HUES64 (cell line): Measurements from ENCODE around the gene MYOF.

Source experiments
- H3K27ac ChIP-seq: 2 replicates; pipeline ENCODE4 v1.7.0; 2013; ENCODE audit warnings: low read depth, low read length, inconsistent platforms
- H3K27me3 ChIP-seq: 2 replicates; pipeline ENCODE4 v1.6.1; 2013; ENCODE audit warnings: mild to moderate bottlenecking, low read length; ENCODE audit not compliant: insufficient read depth
- H3K36me3 ChIP-seq: 2 replicates; pipeline ENCODE4 v1.6.1; 2013; ENCODE audit warnings: mild to moderate bottlenecking, low read length; ENCODE audit not compliant: insufficient read depth
- H3K4me1 ChIP-seq: 2 replicates; pipeline ENCODE4 v1.6.1; 2013; ENCODE audit warnings: mild to moderate bottlenecking, low read length, moderate library complexity; ENCODE audit not compliant: insufficient read depth
- H3K4me3 ChIP-seq: 2 replicates; pipeline ENCODE4 v1.5.1; 2013; ENCODE audit warnings: mild to moderate bottlenecking, low read length, moderate library complexity
- H3K9ac ChIP-seq: 2 replicates; pipeline ENCODE4 v1.6.1; 2013; ENCODE audit warnings: mild to moderate bottlenecking, low read depth, low read length
- H3K9me3 ChIP-seq: 2 replicates; pipeline ENCODE4 v1.6.1; 2013; ENCODE audit warnings: low read depth, low read length; ENCODE audit not compliant: insufficient read depth
- WGBS: fragments of 150-250, 120-280 bp; methylation state at CpG from one replicate; pipeline ENCODE4 v1.1.7; 2013; ENCODE audit warnings: missing lambda C conversion rate; 5-methylcytosine and 5-hydroxymethylcytosine counted together

Gene MYOF

GRCh38 chr10:93313798-93314197 is 168.3 kb downstream of the MYOF start:
- no peak overlapping the region for H3K27ac ChIP-seq
- no peaks in the 10 kb centered on the region for H3K27me3 ChIP-seq
- no peaks in the 10 kb centered on the region for H3K4me1 ChIP-seq
- H3K36me3 ChIP-seq = peaks cover 2% of the 10 kb centered on the region; the same call in 1 of the 2 replicates
- H3K4me3 ChIP-seq = no peak overlapping the region
- 97% methylated on average over 7 of the region's 7 CpGs for WGBS
- H3K9me3 ChIP-seq = no peaks in the 10 kb centered on the region
- no peak overlapping the region for H3K9ac ChIP-seq

- Histone ChIP-seq H3K27me3 (no peaks in the 10 kb centered on the region), H3K9me3 (no peaks in the 10 kb centered on the region), H3K9ac (no peak overlapping the region), H3K4me3 (no peak overlapping the region), H3K36me3 (peaks cover 3% of the 10 kb centered on the region; the same call in 1 of the 2 replicates), H3K27ac (no peak overlapping the region), H3K4me1 (no peaks in the 10 kb centered on the region)
- 94% methylated on average over 5 of the region's 5 CpGs for WGBS
Observed at GRCh38 chr10:93309062-93309461, 173.1 kb downstream of the MYOF start.

- WGBS = 77% methylated on average over 2 of the region's 3 CpGs
Observed at GRCh38 chr10:93305122-93305521, 177.0 kb downstream of the MYOF start.

GRCh38 chr10:93300981-93301380 is 181.2 kb downstream of the MYOF start:
- Histone ChIP-seq H3K36me3 (no peaks in the 10 kb centered on the region), H3K27me3 (no peaks in the 10 kb centered on the region), H3K9me3 (no peaks in the 10 kb centered on the region), H3K27ac (no peak overlapping the region), H3K9ac (no peak overlapping the region), H3K4me3 (no peak overlapping the region), H3K4me1 (peaks cover 8% of the 10 kb centered on the region)
- 90% methylated on average over 4 of the region's 5 CpGs for WGBS

More at GRCh38 chr10:93305122-93305521, 177.0 kb downstream of the MYOF start:
- Histone ChIP-seq H3K9me3 (no peaks in the 10 kb centered on the region), H3K4me3 (no peak overlapping the region), H3K4me1 (no peaks in the 10 kb centered on the region), H3K27me3 (no peaks in the 10 kb centered on the region), H3K27ac (no peak overlapping the region), H3K9ac (no peak overlapping the region), H3K36me3 (peaks cover 3% of the 10 kb centered on the region; the same call in 1 of the 2 replicates)

- 92% methylated on average over 7 of the region's 7 CpGs for WGBS
- Histone ChIP-seq H3K4me1 (peaks cover 8% of the 10 kb centered on the region), H3K27ac (no peak overlapping the region), H3K36me3 (no peaks in the 10 kb centered on the region), H3K4me3 (no peak overlapping the region), H3K9me3 (no peaks in the 10 kb centered on the region), H3K9ac (no peak overlapping the region), H3K27me3 (no peaks in the 10 kb centered on the region)
Observed at GRCh38 chr10:93300288-93300917, 181.7 kb downstream of the MYOF start.

GRCh38 chr10:93299606-93300287 is 182.4 kb downstream of the MYOF start:
- Histone ChIP-seq H3K27me3 (no peaks in the 10 kb centered on the region), H3K4me1 (peaks cover 8% of the 10 kb centered on the region), H3K4me3 (no peak overlapping the region), H3K9me3 (no peaks in the 10 kb centered on the region), H3K36me3 (no peaks in the 10 kb centered on the region), H3K27ac (no peak overlapping the region), H3K9ac (no peak overlapping the region)
- 78% methylated on average over 18 of the region's 18 CpGs for WGBS

GRCh38 chr10:93299195-93299594 is 182.9 kb downstream of the MYOF start:
- Histone ChIP-seq H3K9me3 (no peaks in the 10 kb centered on the region), H3K27me3 (no peaks in the 10 kb centered on the region), H3K27ac (no peak overlapping the region), H3K4me3 (no peak overlapping the region), H3K9ac (no peak overlapping the region), H3K4me1 (peaks cover 8% of the 10 kb centered on the region), H3K36me3 (no peaks in the 10 kb centered on the region)
- 78% methylated on average over 6 of the region's 6 CpGs for WGBS

- Histone ChIP-seq H3K4me3 (no peak overlapping the region), H3K4me1 (peaks cover 8% of the 10 kb centered on the region), H3K27ac (no peak overlapping the region), H3K27me3 (no peaks in the 10 kb centered on the region), H3K36me3 (no peaks in the 10 kb centered on the region), H3K9ac (no peak overlapping the region), H3K9me3 (no peaks in the 10 kb centered on the region)
- 93% methylated on average over 4 of the region's 4 CpGs for WGBS
Observed at GRCh38 chr10:93296151-93296550, 186.0 kb downstream of the MYOF start.

GRCh38 chr10:93293999-93294398 is 188.1 kb downstream of the MYOF start:
- Histone ChIP-seq H3K4me1 (no peaks in the 10 kb centered on the region), H3K36me3 (no peaks in the 10 kb centered on the region), H3K27ac (no peak overlapping the region), H3K4me3 (no peak overlapping the region), H3K9ac (no peak overlapping the region), H3K27me3 (no peaks in the 10 kb centered on the region), H3K9me3 (no peaks in the 10 kb centered on the region)
- 91% methylated on average over 2 of the region's 2 CpGs for WGBS

- Histone ChIP-seq H3K27ac (no peak overlapping the region), H3K9ac (no peak overlapping the region), H3K36me3 (no peaks in the 10 kb centered on the region), H3K27me3 (no peaks in the 10 kb centered on the region), H3K4me3 (no peak overlapping the region), H3K9me3 (no peaks in the 10 kb centered on the region), H3K4me1 (peaks cover 4% of the 10 kb centered on the region; the same call in 1 of the 2 replicates)
- WGBS = 90% methylated on average over 4 of the region's 5 CpGs
Observed at GRCh38 chr10:93290661-93291354, 191.3 kb downstream of the MYOF start.
